IPS DF 6.9 (cell line): ENCODE data around the gene PTPRF.

Source experiments
- DNase-seq: peaks from one replicate; pipeline ENCODE4 v3.0.0-alpha.2; 2013; ENCODE audit warnings: low read depth, low spot score
- H3K27ac ChIP-seq: one replicate; pipeline ENCODE4 v1.5.1; 2013; ENCODE audit warnings: low read length, control low read depth
- H3K27me3 ChIP-seq: 2 replicates; pipeline ENCODE4 v1.6.1; 2013; ENCODE audit warnings: mild to moderate bottlenecking, low read length; ENCODE audit not compliant: control insufficient read depth, insufficient read depth
- H3K36me3 ChIP-seq: 2 replicates; pipeline ENCODE4 v1.6.1; 2013; ENCODE audit warnings: low read length; ENCODE audit not compliant: control insufficient read depth, insufficient read depth
- H3K4me1 ChIP-seq: 2 replicates; pipeline ENCODE4 v1.6.1; 2013; ENCODE audit warnings: low read length; ENCODE audit not compliant: control insufficient read depth, insufficient read depth
- H3K4me3 ChIP-seq: 2 replicates; pipeline ENCODE4 v1.5.1; 2013; ENCODE audit warnings: mild to moderate bottlenecking, low read length
- H3K9me3 ChIP-seq: 2 replicates; pipeline ENCODE4 v1.6.1; 2013; ENCODE audit warnings: low read length, inconsistent platforms; ENCODE audit not compliant: control insufficient read depth, insufficient read depth
- WGBS: extraction: QIAGEN DNeasy Blood & Tissue Kit; methylation state at CpG from one replicate; pipeline ENCODE4 v1.1.7; 2013; ENCODE audit warnings: mixed read lengths, missing lambda C conversion rate; ENCODE audit not compliant: insufficient read length, insufficient coverage; 5-methylcytosine and 5-hydroxymethylcytosine counted together

PTPRF gene

DNA sequence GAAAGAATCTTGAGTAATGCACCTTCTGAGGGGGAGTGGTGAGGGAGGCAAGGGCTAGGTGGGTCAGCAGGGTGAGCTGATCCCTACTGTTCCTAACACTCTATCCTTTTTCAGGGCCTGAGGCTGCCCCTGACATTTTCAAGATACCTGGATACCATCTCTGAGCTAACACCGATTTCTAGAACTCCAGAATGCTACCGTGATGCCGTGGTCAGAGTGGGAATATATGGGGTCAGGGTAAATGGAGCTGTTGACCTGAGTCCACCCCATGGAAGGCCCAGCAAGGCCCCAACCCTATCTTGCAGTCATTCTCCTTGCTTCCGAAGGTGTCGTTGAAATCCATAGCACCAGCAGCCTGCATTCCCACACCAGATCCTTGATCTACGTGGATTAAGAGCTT, 18.0 kb upstream of the PTPRF start:
- DNase-seq = no peak
- Histone ChIP-seq H3K27me3 (no peaks in the 10 kb centered on the region), H3K4me3 (no peak overlapping the region), H3K36me3 (no peaks in the 10 kb centered on the region), H3K4me1 (no peaks in the 10 kb centered on the region), H3K27ac (no peak overlapping the region), H3K9me3 (no peaks in the 10 kb centered on the region)
- no CpG with 5 or more reads among the region's 6 CpGs for WGBS

DNA sequence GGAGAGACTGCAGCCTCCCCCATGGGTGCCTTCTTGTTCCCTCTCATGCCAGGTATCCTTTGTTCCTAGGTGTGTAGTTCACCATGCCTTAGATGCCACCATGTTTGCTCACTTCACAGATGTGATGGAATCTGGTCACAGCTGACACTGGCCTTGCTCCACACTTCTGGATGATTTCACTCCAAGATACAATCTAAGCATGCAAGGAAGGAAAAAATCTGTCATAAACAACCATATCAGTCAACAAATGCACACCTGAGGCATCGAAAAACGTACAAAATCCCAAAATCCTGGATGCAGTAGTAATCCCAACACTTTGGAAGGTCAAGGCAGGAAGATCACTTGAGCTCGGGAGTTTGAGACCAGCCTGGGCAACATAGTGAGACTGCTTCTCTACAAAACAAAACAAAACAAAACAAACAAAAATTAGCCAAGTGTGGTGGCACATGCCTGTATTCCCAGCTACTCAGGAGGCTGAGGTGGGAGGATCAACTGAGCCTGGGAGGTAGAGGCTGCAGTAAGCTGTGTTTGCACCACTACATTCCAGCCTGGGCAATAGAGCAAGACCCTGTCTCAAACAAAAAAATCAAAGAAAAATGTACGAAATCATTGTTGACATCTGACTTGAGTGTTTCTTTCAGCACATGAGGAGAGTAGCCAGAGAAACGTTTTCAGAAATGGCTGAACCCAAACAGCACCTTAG, 17.1 kb upstream of the PTPRF start:
- no CpG with 5 or more reads among the region's 5 CpGs for WGBS
- H3K27ac ChIP-seq = no peak overlapping the region
- H3K4me3 ChIP-seq = no peak overlapping the region
- no peak for DNase-seq
- H3K9me3 ChIP-seq = no peaks in the 10 kb centered on the region
- no peaks in the 10 kb centered on the region for H3K4me1 ChIP-seq
- no peaks in the 10 kb centered on the region for H3K27me3 ChIP-seq
- H3K36me3 ChIP-seq = no peaks in the 10 kb centered on the region

DNA sequence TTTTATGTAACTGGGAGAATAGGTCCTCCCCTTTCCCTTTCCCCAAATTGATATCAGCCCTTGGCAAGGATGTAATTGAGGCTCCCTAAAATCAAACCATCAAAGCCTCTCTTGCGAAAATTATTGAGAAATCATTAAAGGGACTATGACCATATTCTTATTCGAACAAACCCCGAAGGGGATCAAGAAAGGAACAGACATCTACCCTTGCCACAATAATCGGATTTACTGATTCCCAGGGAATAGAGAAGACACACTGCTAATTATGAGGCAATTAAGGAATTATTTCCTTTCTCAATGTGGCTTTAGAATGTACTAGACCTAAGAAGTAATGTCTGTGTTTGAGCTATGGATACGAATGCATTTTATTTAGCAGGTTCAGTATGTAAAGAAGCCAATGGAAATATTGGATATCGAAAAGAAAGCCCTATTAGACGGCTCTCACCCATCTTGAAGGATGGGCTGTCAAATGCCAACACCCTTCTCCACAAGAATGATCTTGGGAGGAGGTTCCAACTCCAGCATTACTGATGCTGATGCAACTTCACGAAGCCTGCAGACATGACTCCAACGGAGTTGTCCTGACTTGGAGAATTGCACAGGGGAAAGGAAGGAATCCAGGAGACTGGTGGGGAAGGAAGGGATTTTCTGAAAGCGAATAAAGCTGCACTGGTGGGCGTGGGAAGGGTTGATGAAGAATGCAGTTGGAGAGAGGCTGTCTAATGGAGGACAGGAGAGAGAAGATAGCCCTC, 11.6 kb upstream of the PTPRF start:
- Histone ChIP-seq H3K4me1 (no peaks in the 10 kb centered on the region), H3K27me3 (no peaks in the 10 kb centered on the region), H3K9me3 (no peaks in the 10 kb centered on the region), H3K4me3 (no peak overlapping the region), H3K36me3 (no peaks in the 10 kb centered on the region), H3K27ac (no peak overlapping the region)
- WGBS = no CpG with 5 or more reads among the region's 11 CpGs
- DNase-seq = no peak

- H3K9me3 ChIP-seq = no peaks in the 10 kb centered on the region
- no peaks in the 10 kb centered on the region for H3K4me1 ChIP-seq
- H3K36me3 ChIP-seq = no peaks in the 10 kb centered on the region
- no peak overlapping the region for H3K4me3 ChIP-seq
- no peaks in the 10 kb centered on the region for H3K27me3 ChIP-seq
- no peak overlapping the region for H3K27ac ChIP-seq
- DNase-seq = no peak
- no CpG with 5 or more reads among the region's 3 CpGs for WGBS
Observed at GRCh38 chr1:43520100-43520778, 10.4 kb upstream of the PTPRF start.

DNA sequence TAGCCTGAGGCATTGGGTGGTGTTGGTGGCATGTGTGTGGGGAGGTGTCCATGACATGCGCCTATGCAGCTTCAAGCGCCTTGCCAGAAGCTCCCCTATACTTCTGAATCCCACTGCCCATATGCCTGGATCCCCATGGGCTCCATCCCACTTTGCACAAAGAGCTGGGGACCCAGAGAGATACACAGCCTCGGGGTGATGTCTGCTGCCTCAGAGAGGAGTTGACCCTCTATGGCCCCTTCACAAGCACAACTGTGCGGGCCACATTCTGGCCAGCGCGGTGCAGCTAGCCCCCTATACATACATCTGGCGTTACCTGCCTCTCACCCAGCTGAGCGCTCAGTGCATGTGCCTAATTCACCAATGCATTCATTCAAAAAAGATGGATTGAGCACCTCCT, 9.6 kb upstream of the PTPRF start:
- Histone ChIP-seq H3K9me3 (no peaks in the 10 kb centered on the region), H3K4me1 (no peaks in the 10 kb centered on the region), H3K27me3 (no peaks in the 10 kb centered on the region), H3K4me3 (no peak overlapping the region), H3K27ac (no peak overlapping the region), H3K36me3 (no peaks in the 10 kb centered on the region)
- DNase-seq = no peak
- no CpG with 5 or more reads among the region's 8 CpGs for WGBS

DNA sequence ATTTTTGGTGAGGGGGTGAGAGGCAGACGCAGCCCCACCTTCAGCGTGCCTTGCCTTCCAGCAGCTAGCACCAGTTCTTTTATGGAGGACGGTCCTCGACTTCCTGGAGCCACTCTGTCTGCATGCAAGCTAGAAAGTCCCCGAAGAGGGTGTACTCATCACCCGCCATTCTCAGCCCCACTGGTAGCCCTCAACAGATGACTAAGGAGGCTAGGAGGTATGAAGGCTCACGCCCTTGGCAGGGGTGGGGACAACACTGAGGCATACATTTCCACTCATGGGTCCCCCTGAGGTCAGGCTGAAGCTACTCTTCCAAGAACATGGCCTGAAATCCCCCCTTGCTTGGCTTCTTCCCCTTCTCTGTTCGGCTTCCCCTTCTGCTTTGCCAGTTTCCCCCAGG, 8.9 kb upstream of the PTPRF start:
- no peak for DNase-seq
- Histone ChIP-seq H3K36me3 (no peaks in the 10 kb centered on the region), H3K4me1 (no peaks in the 10 kb centered on the region), H3K9me3 (no peaks in the 10 kb centered on the region), H3K4me3 (no peak overlapping the region), H3K27ac (no peak overlapping the region), H3K27me3 (no peaks in the 10 kb centered on the region)
- WGBS = no CpG with 5 or more reads among the region's 8 CpGs

- no peak overlapping the region for H3K4me3 ChIP-seq
- H3K27ac ChIP-seq = no peak overlapping the region
- no peak for DNase-seq
- H3K27me3 ChIP-seq = no peaks in the 10 kb centered on the region
- no peaks in the 10 kb centered on the region for H3K4me1 ChIP-seq
- WGBS = no CpG with 5 or more reads among the region's 1 CpG
- no peaks in the 10 kb centered on the region for H3K36me3 ChIP-seq
- H3K9me3 ChIP-seq = no peaks in the 10 kb centered on the region
Observed at GRCh38 chr1:43522431-43522775, 8.3 kb upstream of the PTPRF start.

- Histone ChIP-seq H3K27me3 (no peaks in the 10 kb centered on the region), H3K36me3 (no peaks in the 10 kb centered on the region), H3K27ac (no peak overlapping the region), H3K4me1 (no peaks in the 10 kb centered on the region), H3K4me3 (no peak overlapping the region), H3K9me3 (no peaks in the 10 kb centered on the region)
- WGBS = no CpG with 5 or more reads among the region's 13 CpGs
- DNase-seq = no peak
Observed at GRCh38 chr1:43522776-43523480, 7.8 kb upstream of the PTPRF start.

DNA sequence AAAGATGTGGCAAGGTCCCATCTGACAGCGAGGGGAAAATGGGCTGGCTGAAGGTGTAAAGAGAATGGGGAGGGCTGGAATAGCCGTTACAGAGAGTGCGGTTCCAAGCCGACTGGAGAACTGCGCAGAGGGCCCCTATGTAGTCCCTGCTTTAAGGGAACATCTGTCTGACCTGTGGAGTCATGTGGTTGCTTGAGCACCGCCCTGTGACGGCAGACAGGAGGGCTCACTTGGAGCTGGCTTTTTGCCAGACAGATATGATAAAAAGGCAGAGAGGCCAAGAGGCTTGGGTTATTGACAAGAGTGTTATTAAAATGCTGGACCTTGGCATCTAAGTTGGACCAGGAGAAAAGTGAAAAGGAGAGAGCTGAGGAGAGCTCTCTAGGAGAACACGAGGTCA, 5.9 kb upstream of the PTPRF start:
- no peaks in the 10 kb centered on the region for H3K36me3 ChIP-seq
- H3K27ac ChIP-seq = no peak overlapping the region
- H3K9me3 ChIP-seq = no peaks in the 10 kb centered on the region
- DNase-seq = no peak
- no peaks in the 10 kb centered on the region for H3K4me1 ChIP-seq
- no CpG with 5 or more reads among the region's 8 CpGs for WGBS
- H3K27me3 ChIP-seq = no peaks in the 10 kb centered on the region
- no peak overlapping the region for H3K4me3 ChIP-seq

GRCh38 chr1:43526002-43526401, 4.7 kb upstream of the PTPRF start:
- no peaks in the 10 kb centered on the region for H3K36me3 ChIP-seq
- no peak overlapping the region for H3K27ac ChIP-seq
- no CpG with 5 or more reads among the region's 10 CpGs for whole genome bisulfite sequencing
- no peak overlapping the region for H3K4me3 ChIP-seq
- no peaks in the 10 kb centered on the region for H3K4me1 ChIP-seq
- H3K9me3 ChIP-seq = no peaks in the 10 kb centered on the region
- no peak for DNase-seq
- H3K27me3 ChIP-seq = no peaks in the 10 kb centered on the region
